NCI-H69 (cell line): ENCODE results near the gene AMMECR1.

ENCODE experiments used
- DNase-seq: peaks from one replicate; lab custom pipeline; 2025; lab: John Stamatoyannopoulos, UW

AMMECR1 gene

DNA sequence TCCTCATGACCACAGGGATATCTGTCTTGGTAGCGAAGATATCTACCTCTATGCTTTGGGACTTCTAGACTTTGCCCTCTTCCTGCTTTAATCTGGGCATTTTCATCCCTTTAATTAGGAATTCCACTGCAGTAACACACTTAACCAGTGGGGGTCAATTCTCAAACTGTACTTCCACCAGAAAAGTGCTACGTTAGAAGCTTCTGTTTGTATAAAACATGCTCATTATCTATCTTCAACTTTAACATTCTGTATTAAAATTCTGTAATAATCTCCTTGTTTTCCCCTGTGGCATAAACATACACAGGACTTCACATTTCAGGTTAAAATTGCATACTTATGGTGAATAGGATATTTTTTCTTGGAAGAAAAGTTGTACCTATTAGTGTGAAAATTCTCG, 105.6 kb downstream of the AMMECR1 start:
- peak; percentile 38 for DNase-seq

DNA sequence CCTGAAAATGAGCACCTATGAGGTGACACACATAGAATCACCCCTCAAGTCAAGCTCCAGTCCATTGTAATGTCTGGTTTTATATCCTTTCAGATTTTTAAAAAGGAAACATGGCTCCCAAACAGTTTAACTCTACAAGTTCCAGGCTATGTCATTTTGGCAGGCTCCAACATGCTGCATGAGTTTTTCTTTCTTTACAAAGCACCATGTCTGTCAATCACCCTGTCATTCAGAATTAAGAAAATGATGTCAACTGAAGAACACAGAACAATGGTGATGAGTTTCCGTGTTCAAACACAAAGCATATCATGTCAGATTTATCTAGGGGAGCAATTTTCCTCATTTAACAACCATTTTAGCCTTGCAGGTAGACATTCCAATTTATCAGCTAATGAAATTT, 106.5 kb downstream of the AMMECR1 start:
- no peak for DNase-seq

DNA sequence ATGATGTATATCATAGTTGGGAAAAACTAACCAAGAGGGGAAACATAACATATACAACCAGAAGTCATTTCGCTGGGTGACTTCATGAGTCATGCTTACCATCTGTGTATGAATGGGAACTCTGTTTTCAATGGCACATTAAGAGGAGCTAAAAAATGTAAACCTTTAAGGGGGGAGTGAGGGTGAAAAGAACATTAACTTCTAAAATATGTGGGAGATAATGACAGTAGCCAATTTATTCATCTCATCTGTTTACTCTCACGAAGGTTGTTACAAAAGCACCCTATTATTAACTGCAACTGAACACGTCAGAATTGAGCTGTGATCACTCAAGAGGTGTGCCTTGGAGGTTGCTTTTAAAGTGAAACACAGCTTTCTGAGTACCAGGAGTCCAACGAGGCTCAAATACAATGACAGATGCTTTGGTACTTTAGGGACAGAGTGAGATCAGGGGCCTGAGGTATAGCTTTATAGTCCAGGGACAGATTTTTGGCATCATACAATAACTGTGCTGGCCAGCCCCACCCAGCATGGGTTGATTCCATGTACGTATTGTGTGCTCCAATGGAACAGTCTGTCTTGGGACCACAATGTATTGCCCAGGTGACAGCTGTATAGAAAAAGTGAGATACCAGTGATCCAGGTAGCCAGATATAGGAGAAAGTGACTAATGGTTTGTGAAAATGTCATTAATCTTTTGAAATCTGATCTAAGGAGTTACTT, 107.3 kb downstream of the AMMECR1 start:
- DNase-seq = peak; percentile 97

DNA sequence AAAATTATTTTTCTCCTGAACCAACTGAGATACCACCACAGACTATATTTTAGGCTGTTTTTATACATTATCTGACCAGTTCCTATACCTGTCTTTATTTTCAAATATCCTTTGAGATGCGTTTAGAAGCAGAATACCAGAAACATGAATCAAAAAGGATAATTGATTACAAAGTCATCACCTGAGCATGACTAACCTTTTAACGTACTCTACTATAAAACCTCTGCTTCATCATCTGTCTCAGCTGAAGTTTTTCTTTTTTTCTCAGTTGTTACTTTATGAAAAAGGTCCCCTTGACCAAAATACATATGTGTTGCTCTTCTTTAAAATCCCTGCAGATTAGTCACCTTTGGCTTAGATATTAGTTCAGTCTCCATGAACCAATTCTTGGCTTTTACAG, 109.8 kb downstream of the AMMECR1 start:
- no peak for DNase-seq

DNA sequence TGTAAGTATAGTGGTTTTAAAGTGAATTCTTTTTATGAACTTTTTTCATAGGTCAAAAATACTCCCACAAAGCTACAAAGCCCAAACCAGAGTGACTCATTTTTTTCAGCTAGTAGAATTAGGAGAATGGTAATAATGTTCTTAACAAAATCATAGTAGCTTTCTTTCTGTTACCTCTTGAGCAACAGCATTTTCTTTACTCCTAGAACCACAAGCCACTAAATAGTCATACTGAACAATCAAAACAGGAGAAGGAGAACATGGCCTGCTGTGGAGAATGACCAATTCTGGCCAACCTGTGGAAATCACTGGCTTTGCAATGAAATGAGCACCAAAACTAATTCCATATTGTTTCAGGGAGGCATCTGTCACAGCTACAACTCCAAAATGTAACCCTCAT, 112.9 kb downstream of the AMMECR1 start:
- no peak for DNase-seq

DNA sequence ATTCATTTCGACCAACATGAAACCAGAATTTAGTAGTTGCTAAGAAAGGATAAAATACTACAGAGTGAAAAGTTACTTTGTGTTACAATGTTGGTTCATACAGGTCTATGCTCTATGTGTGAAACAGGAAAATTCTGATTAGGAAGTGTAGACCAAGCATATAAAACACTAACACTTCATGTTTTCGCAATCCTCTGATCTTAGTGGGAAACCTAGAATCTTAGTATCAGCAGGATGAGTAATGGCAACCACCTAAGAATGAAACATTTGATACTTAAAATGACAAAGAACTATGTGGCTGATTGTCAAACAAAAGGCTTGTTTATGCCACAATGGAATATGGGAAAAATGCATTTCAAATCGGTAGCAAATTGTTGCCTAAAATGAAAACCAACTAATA, 116.1 kb downstream of the AMMECR1 start:
- no peak for DNase-seq

DNA sequence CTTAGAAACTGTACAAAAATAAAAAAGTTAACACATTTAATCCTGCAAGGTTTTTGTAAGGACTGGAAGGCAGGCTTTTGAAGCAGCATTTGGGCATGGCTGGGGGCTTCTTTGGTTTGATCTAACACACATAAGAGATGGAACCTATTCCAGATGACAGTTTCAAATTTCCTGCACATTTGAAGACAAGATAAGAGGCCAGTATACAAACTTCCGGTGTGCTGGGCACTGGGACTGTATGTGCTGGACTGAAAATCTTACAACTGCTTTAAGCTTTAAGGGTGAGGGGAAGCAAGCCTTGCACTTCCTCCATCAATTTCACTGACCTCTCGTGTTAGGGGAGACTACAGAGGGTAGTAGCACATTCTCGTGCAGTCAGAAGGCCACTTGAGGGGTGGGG, 122.9 kb downstream of the AMMECR1 start:
- no peak for DNase-seq

DNA sequence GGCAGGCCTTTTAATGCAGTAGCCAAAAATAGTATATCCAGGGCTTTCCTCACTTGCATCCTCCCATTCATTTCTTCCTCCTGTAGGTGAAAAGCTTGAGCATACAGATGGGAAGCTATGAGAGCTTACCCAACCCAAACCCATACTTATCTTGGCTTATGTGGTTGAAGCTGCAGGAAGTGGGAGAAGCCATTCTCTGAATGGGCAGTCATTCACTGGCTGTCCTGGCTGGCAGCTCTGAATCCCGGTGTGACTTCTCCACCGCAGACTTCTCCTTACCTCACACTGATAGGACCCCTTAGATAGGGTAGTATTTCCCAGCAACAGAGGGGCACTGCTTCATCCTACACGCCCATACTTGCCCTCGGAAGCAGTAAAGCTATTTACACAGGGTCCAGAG, 125.4 kb downstream of the AMMECR1 start:
- no peak for DNase-seq

DNA sequence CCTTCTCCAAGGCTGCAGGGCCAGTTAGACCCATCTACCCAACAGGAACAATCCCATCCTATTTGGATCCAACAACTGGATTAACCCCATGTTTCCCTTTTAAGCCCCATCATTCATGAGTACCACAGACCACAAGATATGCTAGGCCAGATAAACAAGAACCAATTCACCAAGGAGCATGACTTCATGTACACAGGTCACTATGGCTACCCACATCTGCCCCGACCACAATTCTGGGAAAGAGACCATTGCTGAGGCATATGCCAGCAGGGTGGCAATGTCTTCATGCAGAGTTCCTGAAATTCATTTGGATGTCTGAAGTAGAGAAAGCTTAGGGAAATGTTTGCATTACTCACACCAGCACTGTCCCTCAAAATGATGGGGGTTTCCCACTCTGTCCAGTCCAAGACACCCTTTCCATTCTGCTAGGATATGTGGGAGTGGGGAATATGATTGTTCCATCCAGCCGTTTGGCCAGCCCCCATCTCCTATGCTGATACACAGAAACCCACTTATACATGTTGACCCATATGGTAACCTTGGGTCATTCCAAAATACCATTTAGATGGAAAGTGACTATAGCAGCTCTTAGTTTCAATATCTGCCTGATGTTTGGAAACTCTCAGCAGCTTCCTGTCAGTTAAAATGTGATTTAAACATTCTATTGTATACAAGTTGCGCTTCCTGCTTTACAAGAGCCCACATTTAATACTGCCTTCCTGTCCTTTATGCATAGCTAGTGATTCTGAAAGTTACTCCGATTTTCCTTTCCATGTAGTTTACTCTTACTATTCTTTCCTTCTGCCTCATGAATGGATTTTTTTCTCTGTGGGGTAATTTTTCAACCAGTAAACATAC, 129.0 kb downstream of the AMMECR1 start:
- DNase-seq = no peak

DNA sequence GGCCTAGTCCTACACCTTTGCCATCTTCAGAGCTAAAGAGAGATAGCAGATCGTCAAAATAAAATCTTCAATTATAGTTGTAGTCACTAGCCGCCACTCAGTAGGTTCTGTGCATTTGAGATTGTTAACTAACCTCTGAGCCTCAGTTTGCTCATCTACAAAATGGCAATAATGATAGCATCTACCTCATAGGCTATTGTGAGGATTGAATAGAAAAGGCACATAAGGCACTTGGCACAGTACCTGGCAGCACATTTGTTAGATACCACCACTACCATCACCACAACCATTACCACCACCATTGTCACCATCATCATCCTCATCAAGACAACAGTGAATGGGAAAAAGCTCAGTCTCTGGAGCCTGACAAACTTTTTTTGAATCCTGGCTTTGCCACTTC, 134.6 kb downstream of the AMMECR1 start:
- no peak for DNase-seq

DNA sequence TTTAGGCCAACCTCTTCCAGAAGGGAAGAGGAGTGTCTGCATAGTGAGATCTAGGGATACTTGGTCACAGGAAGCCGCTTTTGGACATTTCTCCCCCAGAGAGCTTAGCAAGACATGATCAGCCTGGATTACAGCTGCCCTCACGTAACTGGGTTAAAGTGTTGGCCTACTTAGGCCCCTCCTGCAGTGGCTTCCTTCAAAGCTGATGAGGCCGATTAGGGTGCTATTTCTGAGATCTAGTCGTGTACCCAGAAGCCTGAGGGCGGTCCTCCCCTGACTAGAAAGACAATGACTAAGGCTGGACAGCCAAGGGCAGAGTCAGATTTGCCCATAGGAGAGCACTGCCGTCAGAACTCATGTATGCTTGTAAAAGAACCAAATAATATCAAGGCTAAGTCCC, 135.0 kb downstream of the AMMECR1 start:
- no peak for DNase-seq

DNA sequence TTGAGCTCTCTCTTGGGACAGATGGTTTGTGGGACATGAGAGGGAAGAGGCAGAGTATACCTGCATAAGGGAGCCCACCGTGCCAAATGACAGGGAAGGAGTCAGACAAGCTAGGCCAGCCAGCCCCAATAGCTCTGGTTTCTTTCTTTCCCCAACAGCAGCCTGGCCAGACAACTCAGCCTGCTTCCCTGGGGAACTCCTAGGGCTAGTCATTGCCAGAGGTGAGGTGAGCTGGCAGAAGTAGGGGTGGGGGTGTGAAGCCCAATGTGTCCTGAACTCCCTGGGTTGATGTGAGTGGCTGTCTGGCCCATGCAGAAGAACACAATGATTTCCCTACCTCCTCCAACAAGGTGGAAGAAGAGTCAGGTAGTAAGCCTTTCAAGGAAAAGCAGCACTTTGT, 135.5 kb downstream of the AMMECR1 start:
- peak; percentile 5 for DNase-seq

DNA sequence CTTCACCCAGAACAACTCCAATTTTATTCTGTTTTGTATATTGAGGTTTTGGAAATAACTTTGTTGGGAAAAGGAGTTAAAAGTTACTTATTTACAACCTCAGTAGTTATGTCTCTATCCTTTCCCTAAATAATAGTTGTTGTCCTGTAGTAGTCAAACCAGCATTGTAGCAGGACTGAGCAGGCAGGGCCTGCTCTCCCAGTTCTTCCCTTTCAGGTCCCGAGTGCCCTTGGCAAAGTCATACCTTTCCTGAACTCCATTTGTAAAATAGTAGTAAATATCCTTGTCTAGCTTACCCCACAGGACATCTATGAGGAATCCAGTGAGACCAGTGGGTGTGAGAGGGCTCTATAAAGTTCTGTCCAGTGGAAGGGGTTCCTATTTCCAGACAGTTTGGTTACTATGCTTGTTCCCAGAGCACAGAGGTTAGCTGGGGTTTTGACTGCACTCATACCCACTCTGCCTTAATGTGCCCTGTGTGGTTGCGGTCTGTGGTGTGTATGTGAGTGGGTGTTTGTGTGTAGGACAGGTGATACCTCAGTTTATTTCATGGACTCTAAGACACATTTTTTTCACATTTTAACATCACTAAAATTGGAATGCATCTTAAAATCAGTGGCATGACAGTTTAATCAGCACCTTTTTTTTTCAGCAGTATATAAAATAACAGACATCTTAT, 136.3 kb downstream of the AMMECR1 start:
- no peak for DNase-seq

DNA sequence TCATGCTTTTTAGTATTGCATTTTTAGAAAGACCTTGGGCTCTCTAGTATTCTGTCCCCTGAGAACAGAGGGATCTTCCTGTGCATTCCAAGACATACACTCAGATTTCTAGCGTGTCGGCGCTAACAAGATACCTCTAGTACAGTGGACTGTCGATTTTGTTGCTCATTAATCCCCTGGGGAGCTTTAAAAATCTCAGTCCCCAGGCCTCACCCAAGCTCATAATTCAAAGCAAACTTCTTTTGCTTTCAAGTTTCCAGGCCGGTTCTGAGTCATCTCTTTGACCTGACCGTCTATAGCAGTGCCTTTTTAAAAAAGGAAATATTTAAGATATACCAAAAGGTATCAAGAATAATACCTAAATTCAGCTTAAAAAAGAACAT, 137.0 kb downstream of the AMMECR1 start:
- DNase-seq = no peak

DNA sequence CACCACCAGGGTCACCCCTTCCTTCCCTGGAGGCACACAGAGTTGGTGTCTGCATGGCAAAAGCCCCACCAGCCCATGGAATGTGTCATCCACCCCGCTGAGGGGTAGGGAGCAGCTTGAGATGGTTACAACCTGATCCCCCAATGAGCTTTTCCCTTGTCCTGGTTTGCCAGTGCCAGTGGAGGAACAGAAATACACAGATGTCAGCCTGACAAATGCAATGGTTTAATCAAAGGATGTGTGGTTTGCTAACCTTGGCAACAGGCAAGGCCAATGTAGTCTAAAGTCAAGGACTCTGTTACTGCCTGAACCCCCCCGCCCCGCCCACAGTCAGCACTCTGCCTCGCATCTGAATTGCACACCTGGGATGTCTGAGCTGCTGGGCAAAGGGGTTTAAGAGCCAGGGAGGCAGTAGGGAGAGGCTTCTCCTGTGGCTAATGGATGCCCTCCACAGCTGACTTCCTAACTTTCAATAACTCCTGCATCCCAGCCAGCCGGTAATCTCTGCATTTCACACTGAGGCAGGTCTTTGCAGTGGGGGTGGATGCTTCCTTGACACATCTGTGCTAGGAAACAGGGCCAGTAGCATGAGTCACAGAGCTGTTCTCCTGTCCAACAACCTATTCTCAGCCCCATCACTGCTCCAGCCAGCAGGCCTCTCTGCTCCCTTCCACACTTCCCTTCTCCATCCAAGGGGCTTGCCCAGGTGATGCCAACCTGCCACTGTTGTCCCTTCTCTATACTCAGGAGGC, 137.5 kb downstream of the AMMECR1 start:
- DNase-seq = peak; percentile 11

DNA sequence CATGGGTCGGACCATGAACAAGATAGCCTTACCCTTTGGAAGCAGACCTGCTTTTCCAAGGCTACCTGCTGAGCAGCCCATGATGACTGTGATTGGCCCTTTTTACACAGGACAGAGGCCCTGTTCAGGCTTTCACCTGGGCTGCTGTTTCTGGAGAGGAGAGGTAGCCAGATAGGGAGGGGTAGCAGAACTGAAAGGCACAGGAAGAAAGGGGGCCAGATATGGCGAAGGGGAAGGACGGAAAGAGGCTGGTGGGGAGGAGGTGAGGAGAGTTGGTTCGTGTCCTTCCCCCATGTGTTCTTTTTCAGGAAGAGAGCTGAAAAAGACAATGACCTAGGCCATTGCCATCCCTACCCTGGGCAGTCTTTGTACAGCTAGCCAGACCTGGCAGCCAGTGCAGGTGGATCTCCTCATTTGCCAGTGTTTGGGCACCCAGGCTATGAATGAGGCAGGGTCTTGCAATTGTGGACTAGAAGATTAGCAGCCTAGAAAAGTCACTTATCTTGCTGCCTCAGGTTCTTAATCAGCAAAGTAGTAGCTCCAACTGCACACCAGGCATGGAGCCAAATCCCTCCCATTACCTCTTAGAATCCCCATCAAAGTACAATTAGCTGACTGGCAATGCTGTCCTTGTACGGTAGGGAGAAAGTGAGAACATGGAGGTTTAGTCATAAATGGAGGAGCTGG, 139.6 kb downstream of the AMMECR1 start:
- DNase-seq = peak; percentile 67

DNA sequence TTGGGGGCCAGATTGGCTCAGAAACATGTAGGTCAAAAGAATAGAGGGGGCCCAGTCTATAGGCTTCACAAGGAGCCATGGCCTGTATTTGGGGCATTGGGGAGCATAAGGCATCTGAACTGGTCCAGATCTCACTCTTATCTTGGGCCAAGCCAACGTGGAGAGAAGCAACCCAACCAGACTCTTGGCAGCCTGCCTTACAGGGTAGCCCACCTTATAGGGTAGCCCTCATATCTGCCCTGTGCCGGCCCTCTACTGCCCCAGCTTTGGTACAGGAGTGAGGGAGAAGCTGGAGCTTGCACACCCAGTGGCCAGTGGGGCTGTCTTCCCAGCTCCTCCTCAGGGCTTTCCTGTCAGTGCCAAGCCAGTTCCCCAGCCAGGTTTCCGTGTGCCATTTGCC, 142.2 kb downstream of the AMMECR1 start:
- DNase-seq = no peak

DNA sequence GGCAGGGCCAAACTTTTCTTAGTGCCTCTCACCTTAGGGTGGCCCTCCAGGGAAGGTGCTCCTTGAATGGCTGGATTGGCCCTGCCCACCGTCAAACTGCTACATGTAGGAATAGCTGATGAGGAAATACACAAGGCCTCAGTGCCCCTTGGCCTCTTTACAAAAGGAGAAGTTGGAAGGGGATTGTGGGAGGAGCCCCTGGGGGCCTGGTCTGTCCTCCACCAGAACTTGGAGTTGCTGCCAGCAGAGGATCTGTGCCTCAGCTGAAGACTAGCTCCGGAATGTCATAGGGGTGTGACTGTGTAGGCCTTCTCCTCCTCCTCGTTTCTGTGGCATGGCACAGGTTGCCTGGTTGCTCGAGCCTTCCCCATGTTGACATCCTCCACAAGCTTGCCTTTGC, 142.7 kb downstream of the AMMECR1 start:
- DNase-seq = no peak

DNA sequence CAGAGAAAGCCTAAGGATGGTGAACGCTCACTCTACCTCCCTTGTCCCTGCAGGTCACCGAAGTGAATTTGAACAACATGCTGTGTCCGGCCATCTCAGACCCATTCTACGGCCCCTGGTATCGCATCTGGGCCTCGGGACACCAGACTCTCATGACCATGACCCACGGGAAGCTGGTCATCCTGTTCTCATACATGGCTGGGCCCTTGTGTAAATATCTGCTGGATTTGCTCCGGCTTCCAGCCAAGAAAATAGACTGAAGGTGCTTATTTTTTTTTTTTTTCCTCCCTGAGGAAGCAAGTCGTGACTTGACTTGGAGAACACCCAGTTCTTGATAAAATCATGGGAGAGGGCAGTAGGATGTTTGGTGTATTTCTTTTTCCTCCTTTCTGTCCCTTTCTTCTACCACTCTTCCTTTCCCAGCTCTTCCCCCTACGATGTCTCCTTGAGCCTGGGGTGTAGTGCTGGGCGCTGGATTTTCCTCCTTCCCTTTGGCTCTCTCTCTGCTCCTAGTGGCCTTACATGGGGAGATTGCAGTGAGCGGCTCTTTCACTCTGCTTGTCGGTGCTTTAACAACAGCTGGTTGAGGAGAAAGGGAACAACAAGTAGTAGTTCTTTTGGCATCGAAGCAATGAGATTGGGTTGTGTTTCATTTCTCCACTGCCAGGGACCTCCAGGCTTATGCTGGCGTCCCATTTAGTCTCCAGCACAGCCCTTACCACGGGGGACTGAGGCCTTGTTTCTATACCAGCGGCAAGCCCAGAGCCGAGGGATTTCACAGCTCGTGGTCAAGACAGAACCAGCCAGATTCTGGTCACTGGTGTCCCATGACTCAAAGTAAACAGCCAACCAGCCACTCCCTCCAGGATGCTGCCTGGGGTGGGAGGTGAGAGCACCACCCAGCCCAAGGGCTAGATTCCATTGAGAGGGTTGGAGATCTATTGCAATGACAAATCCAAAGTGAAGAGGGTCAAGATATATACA, 144.4 kb downstream of the AMMECR1 start:
- DNase-seq = no peak

DNA sequence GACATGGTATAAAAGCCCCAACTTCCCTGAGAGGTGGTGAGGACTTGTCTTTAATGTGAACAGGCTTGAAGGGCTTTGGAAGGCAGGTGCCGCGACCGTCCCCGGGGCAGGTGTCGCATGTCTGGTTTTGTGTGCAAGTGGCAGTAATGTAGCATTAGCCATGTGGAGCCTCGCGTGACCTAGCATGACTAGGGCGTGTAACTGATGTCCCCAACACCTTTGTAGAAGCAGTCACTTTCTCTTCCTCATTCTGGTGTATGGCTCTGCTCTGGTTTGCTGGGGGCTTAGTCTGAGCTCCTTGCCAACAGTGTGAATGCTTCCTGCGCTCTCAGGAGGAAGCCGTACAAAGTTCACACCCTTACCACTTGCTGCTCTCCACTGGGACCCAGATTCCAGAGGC, 145.7 kb downstream of the AMMECR1 start:
- DNase-seq = no peak
